Measurements from ENCODE around the gene TWSG1.
"Not testable (repeated sequence)": the region's sequence is repeated elsewhere in the genome, so short reads cannot be mapped to it uniquely, and the experiment has no call there.

The TWSG1 gene

DNA sequence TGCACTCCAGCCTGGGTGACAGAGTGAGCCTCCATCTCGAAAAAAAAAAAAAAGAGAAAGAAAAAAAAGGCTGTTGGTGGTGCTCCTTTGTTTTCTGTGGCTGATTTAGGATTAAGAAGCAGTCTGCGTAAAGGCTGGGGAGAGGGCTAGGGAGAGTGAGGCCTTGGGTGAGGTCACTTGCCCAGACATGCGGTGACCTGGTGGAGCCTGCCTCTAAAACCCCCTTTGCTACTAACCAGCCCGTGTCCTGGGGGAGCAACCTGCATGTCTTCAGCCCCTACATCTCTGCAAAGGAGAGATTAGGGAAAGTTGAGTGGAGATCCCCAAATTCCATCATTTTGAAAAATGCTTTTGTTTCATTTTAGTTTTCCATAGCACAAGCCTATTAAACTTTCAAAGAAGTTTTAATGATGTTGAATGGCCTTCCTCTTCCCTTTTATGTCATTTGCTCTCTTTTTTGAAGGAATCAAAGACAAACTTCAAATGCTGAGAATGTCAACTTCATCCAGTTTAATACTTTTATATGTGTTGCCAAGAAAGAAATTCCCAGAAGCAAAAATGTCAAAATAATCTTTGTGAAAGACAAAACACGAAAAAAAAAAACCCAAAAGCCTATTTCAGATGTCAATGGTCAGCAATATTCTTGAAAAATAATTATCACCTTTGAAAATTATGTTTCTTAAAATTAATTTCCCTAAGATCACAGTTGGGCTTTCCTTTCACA, 101.8 kb downstream of the TWSG1 start:
- no peaks in the 10 kb centered on the region for H3K36me3 ChIP-seq (ENCODE audit: control insufficient read depth, insufficient read depth, low read length)
- H3K9me3 ChIP-seq (ENCODE audit: control insufficient read depth, low read length) = no peaks in the 10 kb centered on the region
- peak overlapping the region; percentile 66 for H3K27ac ChIP-seq (ENCODE audit: low read depth, low read length, severe bottlenecking)
- peaks cover 16% of the 10 kb centered on the region for H3K4me1 ChIP-seq (ENCODE audit: control insufficient read depth, insufficient read depth, low read length, poor library complexity, severe bottlenecking)
- H3K4me3 ChIP-seq (ENCODE audit: extremely low read depth, insufficient read depth, low read length, poor library complexity, severe bottlenecking) = no peak overlapping the region
- 100% methylated on average over 3 of the region's 5 CpGs; no CpG with 5 or more reads in 1 of the 2 experiments for WGBS, 2 experiments (ENCODE audit: insufficient coverage in 2 of 2)

- H3K4me3 ChIP-seq (ENCODE audit: extremely low read depth, insufficient read depth, low read length, poor library complexity, severe bottlenecking) = no peak overlapping the region
- H3K9me3 ChIP-seq (ENCODE audit: control insufficient read depth, low read length) = no peaks in the 10 kb centered on the region
- peak overlapping the region; percentile 66 for H3K27ac ChIP-seq (ENCODE audit: low read depth, low read length, severe bottlenecking)
- WGBS, 2 experiments (ENCODE audit: insufficient coverage in 2 of 2) = 93% methylated on average over 3 to 4 of the region's 5 CpGs
- no peaks in the 10 kb centered on the region for H3K36me3 ChIP-seq (ENCODE audit: control insufficient read depth, insufficient read depth, low read length)
- H3K4me1 ChIP-seq (ENCODE audit: control insufficient read depth, insufficient read depth, low read length, poor library complexity, severe bottlenecking) = peaks cover 16% of the 10 kb centered on the region
Observed at GRCh38 chr18:9437021-9437437, 102.5 kb downstream of the TWSG1 start.

DNA sequence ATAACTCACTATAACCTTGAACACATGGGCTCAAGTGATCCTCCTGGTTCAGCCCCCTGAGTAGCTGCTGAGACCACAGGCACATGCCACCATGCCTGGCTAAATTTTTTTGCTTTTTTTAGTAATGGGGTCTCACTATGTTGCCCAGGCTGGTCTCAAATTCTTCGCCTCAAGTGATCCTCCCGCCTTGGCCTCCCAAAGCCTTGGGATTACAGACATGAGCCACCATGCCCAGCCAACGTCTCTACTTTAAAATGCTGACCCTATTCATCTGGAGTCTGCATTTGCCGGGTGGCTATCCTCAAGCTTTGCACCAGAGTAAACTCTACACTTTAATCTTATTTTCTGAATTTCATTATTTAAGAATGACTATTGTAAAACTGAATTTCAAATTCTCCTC, 103.1 kb downstream of the TWSG1 start:
- Histone ChIP-seq H3K4me3 (ENCODE audit: extremely low read depth, insufficient read depth, low read length, poor library complexity, severe bottlenecking) (no peak overlapping the region), H3K27ac (ENCODE audit: low read depth, low read length, severe bottlenecking) (no peak overlapping the region), H3K9me3 (ENCODE audit: control insufficient read depth, low read length) (no peaks in the 10 kb centered on the region), H3K36me3 (ENCODE audit: control insufficient read depth, insufficient read depth, low read length) (no peaks in the 10 kb centered on the region), H3K4me1 (ENCODE audit: control insufficient read depth, insufficient read depth, low read length, poor library complexity, severe bottlenecking) (peaks cover 16% of the 10 kb centered on the region)
- 97 to 100% methylated on average over 2 to 4 of the region's 4 CpGs for WGBS, 2 experiments (ENCODE audit: insufficient coverage in 2 of 2)

GRCh38 chr18:9441061-9441460, 106.5 kb downstream of the TWSG1 start:
- 100% methylated on average over 1 of the region's 3 CpGs; no CpG with 5 or more reads in 1 of the 2 experiments for WGBS, 2 experiments (ENCODE audit: insufficient coverage in 2 of 2)
- Histone ChIP-seq H3K36me3 (ENCODE audit: control insufficient read depth, insufficient read depth, low read length) (no peaks in the 10 kb centered on the region), H3K27ac (ENCODE audit: low read depth, low read length, severe bottlenecking) (no peak overlapping the region), H3K9me3 (ENCODE audit: control insufficient read depth, low read length) (no peaks in the 10 kb centered on the region), H3K4me1 (ENCODE audit: control insufficient read depth, insufficient read depth, low read length, poor library complexity, severe bottlenecking) (peaks cover 13% of the 10 kb centered on the region), H3K4me3 (ENCODE audit: extremely low read depth, insufficient read depth, low read length, poor library complexity, severe bottlenecking) (no peak overlapping the region)

DNA sequence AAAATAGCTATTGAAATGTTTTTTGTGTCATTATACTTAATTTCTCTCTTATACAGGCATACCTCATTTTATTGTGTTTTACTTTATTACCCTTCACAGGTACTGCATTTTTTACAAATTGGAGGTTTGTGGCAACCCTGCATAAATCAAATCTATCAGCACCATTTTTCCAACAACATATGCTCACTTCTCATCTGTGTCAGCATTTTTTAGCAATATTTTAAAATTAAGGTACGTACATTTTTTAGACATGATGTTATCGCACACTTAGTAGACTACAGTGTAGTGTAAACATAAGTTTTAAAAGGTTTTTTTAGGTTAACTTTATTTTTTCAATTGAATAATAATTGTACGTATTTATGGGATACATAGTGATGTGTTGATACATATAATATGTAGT, 110.0 kb downstream of the TWSG1 start:
- H3K36me3 ChIP-seq (ENCODE audit: control insufficient read depth, insufficient read depth, low read length) = no peaks in the 10 kb centered on the region
- H3K4me1 ChIP-seq (ENCODE audit: control insufficient read depth, insufficient read depth, low read length, poor library complexity, severe bottlenecking) = no peaks in the 10 kb centered on the region
- no peak overlapping the region for H3K4me3 ChIP-seq (ENCODE audit: extremely low read depth, insufficient read depth, low read length, poor library complexity, severe bottlenecking)
- no CpG with 5 or more reads among the region's 3 CpGs for WGBS, 2 experiments (ENCODE audit: insufficient coverage in 2 of 2)
- no peak overlapping the region for H3K27ac ChIP-seq (ENCODE audit: low read depth, low read length, severe bottlenecking)
- H3K9me3 ChIP-seq (ENCODE audit: control insufficient read depth, low read length) = peaks cover 11% of the 10 kb centered on the region

DNA sequence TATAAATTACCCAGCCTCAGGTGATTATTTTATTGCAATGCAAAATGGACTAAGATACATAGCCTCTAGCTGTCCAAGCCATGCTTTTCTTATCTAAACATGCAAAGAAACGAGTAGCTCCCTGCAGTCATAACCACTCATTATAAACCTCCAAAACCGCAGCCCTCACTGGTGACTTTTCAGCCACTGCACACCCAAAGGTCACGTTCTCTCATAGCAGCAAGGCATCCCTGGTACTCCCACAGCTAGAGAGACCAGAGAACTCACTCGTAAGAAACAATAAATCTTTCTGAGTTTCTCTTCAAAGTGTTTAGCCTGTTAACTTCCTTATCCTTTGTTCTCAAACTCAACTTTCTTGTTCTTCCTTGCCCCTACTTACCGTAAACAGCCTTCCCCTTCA, 112.3 kb downstream of the TWSG1 start:
- 87 to 88% methylated on average over 5 of the region's 5 CpGs for WGBS, 2 experiments (ENCODE audit: insufficient coverage in 2 of 2)

GRCh38 chr18:9447334-9447733, 112.8 kb downstream of the TWSG1 start:
- Histone ChIP-seq H3K4me3 (ENCODE audit: extremely low read depth, insufficient read depth, low read length, poor library complexity, severe bottlenecking) (no peak overlapping the region), H3K9me3 (ENCODE audit: control insufficient read depth, low read length) (peaks cover 11% of the 10 kb centered on the region), H3K36me3 (ENCODE audit: control insufficient read depth, insufficient read depth, low read length) (no peaks in the 10 kb centered on the region), H3K27ac (ENCODE audit: low read depth, low read length, severe bottlenecking) (no peak overlapping the region), H3K4me1 (ENCODE audit: control insufficient read depth, insufficient read depth, low read length, poor library complexity, severe bottlenecking) (no peaks in the 10 kb centered on the region)
- WGBS, 2 experiments (ENCODE audit: insufficient coverage in 2 of 2) = 92% methylated on average over 3 to 5 of the region's 7 CpGs

More for the DNA sequence above, 112.3 kb downstream of the TWSG1 start:
- Histone ChIP-seq H3K36me3 (ENCODE audit: control insufficient read depth, insufficient read depth, low read length) (no peaks in the 10 kb centered on the region), H3K9me3 (ENCODE audit: control insufficient read depth, low read length) (peaks cover 11% of the 10 kb centered on the region), H3K27ac (ENCODE audit: low read depth, low read length, severe bottlenecking) (no peak overlapping the region), H3K4me1 (ENCODE audit: control insufficient read depth, insufficient read depth, low read length, poor library complexity, severe bottlenecking) (no peaks in the 10 kb centered on the region), H3K4me3 (ENCODE audit: extremely low read depth, insufficient read depth, low read length, poor library complexity, severe bottlenecking) (no peak overlapping the region)

- H3K9me3 ChIP-seq (ENCODE audit: control insufficient read depth, low read length) = peaks cover 11% of the 10 kb centered on the region
- H3K27ac ChIP-seq (ENCODE audit: low read depth, low read length, severe bottlenecking) = no peak overlapping the region
- H3K4me1 ChIP-seq (ENCODE audit: control insufficient read depth, insufficient read depth, low read length, poor library complexity, severe bottlenecking) = peaks cover 7% of the 10 kb centered on the region
- WGBS, 2 experiments (ENCODE audit: insufficient coverage in 2 of 2) = 57 to 74% methylated on average over 6 to 11 of the region's 12 CpGs
- H3K36me3 ChIP-seq (ENCODE audit: control insufficient read depth, insufficient read depth, low read length) = no peaks in the 10 kb centered on the region
- H3K4me3 ChIP-seq (ENCODE audit: extremely low read depth, insufficient read depth, low read length, poor library complexity, severe bottlenecking) = no peak overlapping the region
Observed at GRCh38 chr18:9449600-9450414, 115.2 kb downstream of the TWSG1 start.

DNA sequence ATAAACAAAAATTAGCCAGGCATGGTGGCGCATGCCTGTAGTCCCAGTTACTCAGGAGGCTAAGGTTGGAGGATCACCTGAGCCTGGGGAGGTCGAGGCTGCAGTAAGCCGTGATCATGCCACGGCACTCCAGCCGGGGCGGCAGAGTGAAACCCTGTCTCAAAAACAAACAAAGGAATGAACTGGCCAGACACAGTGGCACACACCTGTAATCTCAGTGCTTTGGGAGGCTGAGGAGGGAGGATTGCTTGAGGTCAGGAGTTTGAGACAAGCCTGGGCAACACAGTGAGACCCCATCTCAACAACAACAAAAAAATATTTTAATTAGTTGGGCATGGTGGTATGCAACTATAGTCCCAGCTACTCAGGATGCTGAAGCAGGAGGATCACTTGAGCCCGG, 116.3 kb downstream of the TWSG1 start:
- not testable (repeated sequence) for H3K4me1 ChIP-seq (ENCODE audit: control insufficient read depth, insufficient read depth, low read length, poor library complexity, severe bottlenecking); H3K4me3 ChIP-seq (ENCODE audit: extremely low read depth, insufficient read depth, low read length, poor library complexity, severe bottlenecking); H3K36me3 ChIP-seq (ENCODE audit: control insufficient read depth, insufficient read depth, low read length); H3K27ac ChIP-seq (ENCODE audit: low read depth, low read length, severe bottlenecking)
- H3K9me3 ChIP-seq (ENCODE audit: control insufficient read depth, low read length) = peaks cover 11% of the 10 kb centered on the region
- 85 to 95% methylated on average over 3 to 6 of the region's 7 CpGs for WGBS, 2 experiments (ENCODE audit: insufficient coverage in 2 of 2)
